ENCODE results near the gene RANBP1. TPM values are rescaled to one million over a fixed set of nuclear protein-coding genes. Genes with fewer than 3 reads are reported as not detected.

Gene RANBP1
- total and polyA plus RNA-seq, 2 of the 13 experiments (the other 11 are each of a cell fraction or from before 2014, with no cell fraction given), result 181 to 492 TPM

DNA sequence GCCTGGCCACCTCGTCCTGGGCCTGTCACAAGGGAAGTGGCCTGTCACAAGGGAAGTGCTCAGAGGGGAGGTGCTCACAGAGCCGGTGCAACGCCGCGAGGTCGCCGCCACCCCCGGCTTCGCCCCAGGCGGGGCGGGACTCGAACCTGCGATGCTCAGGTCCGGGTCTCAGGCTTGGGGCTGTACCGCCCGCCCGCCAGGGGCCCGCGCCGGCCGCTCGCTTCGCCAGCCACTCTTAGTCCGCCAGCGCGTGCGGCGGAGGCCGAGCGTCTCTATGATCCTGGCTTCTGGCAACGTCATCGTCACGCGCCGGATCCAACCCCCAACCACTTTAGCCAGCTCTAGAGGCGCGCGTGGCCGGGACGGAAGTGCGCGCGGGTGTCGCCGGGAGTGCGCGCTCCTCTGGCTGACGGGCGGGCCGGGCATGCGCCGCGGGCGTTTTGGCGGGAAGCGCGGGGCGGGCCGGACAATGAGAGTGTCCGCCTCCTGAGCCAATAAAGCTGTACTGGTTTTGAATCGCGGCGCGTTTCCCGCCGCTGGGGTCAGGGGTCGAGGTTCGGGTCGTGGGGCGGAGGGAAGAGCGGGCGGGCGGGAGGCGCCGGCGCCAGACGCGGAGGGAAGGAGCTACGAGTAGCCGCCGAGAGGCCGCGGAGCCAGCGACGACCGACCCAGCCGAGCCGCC, 1.2 kb downstream of the RANBP1 start, which contains the start of gene TRMT2A (continued):
- TF ChIP-seq, protein P1, sequence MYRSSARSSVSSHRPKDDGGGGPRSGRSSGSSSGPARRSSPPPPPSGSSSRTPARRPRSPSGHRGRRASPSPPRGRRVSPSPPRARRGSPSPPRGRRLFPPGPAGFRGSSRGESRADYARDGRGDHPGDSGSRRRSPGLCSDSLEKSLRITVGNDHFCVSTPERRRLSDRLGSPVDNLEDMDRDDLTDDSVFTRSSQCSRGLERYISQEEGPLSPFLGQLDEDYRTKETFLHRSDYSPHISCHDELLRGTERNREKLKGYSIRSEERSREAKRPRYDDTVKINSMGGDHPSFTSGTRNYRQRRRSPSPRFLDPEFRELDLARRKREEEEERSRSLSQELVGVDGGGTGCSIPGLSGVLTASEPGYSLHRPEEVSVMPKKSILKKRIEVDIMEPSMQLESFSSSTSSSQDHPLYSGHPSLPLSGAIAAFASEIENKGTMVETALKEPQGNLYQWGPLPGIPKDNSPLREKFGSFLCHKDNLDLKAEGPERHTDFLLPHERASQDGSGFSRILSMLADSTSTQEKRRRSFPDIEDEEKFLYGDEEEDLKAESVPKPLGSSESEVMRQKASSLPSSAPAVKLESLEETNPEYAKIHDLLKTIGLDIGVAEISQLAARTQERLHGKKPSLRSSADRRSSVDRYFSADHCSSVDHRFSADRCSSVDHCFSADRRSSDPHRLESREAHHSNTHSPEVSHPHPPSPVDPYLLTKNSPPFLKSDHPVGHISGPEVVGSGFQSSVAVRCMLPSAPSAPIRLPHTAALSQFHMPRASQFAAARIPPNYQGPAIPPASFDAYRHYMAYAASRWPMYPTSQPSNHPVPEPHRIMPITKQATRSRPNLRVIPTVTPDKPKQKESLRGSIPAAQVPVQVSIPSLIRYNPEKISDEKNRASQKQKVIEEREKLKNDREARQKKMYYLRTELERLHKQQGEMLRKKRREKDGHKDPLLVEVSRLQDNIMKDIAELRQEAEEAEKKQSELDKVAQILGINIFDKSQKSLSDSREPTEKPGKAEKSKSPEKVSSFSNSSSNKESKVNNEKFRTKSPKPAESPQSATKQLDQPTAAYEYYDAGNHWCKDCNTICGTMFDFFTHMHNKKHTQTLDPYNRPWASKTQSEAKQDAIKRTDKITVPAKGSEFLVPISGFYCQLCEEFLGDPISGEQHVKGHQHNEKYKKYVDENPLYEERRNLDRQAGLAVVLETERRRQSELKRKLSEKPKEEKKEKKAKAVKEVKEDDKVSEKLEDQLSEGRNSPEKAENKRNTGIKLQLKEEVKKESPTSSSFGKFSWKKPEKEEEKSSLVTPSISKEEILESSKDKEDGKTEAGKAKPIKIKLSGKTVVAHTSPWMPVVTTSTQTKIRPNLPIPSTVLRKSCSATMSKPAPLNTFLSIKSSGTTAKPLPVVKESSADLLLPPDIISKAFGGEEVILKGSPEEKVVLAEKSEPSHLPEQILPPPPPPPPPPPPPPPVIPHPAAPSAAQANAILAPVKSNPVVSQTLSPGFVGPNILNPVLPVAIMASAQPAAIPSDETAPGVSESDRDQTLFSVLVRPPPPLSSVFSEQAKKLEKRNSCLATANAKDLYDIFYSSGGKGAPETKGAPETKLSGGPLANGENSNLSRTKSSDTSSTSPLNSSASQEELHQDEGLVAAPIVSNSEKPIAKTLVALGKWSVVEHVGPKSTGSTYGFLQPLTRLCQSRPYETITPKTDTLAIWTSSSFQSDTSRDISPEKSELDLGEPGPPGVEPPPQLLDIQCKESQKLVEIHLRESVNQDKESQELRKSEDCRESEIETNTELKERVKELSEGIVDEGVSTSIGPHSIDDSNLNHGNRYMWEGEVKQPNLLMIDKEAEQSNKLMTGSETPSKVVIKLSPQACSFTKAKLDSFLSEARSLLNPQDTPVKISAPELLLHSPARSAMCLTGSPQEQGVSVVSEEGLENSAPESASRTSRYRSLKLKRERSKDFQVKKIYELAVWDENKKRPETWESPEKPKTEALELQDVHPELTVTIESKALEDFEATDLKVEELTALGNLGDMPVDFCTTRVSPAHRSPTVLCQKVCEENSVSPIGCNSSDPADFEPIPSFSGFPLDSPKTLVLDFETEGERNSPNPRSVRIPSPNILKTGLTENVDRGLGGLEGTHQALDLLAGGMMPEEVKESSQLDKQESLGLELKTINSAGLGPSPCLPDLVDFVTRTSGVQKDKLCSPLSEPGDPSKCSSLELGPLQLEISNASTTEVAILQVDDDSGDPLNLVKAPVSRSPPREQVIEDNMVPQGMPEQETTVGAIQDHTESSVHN (CRISPR knock-in tag; IDR thresholded peaks at IDR 0.05), result no peak
- TF ChIP-seq KDM6A (CRISPR knock-in tag; IDR thresholded peaks at IDR 0.05; ENCODE audit: low read depth) (no peak), ZNF556 (CRISPR knock-in tag; IDR thresholded peaks at IDR 0.05; ENCODE audit: borderline replicate concordance) (peak; percentile 28; the same call in 1 of the 2 replicates), MAFK (conservative IDR thresholded peaks at IDR 0.05 in 1 of 2, IDR thresholded peaks at IDR 0.05 in 1 of 2; ENCODE audit: low read length in 2 of 2) (no peak), KIAA2018 (CRISPR knock-in tag; IDR thresholded peaks at IDR 0.05; ENCODE audit: borderline replicate concordance) (no peak), ZNF816 (CRISPR knock-in tag; IDR thresholded peaks at IDR 0.05; ENCODE audit: borderline replicate concordance) (peak; percentile 63), HOMEZ (CRISPR knock-in tag; IDR thresholded peaks at IDR 0.05; ENCODE audit: low read depth) (no peak), ZNF292 (CRISPR knock-in tag; IDR thresholded peaks at IDR 0.05; ENCODE audit: borderline replicate concordance, low read depth) (no peak), HDAC1 (CRISPR knock-in tag; IDR thresholded peaks at IDR 0.05) (peak; percentile 94), BCL6 (CRISPR knock-in tag; IDR thresholded peaks at IDR 0.05) (no peak)
